SK-N-SH (cell line): ENCODE results near the gene TUBGCP2. TPM values are rescaled to one million over a fixed set of nuclear protein-coding genes. Genes with fewer than 3 reads are reported as not detected.

Experiments
- CTCF ChIA-PET: fragments of 300-600, 350-600 bp; formaldehyde crosslinking; extraction: SDS; loops from one replicate; lab custom pipeline; 2021; lab: Yijun Ruan, JAX
- POLR2A ChIA-PET: fragments of 350-600 bp; sonication (Branson Sonifier 250); formaldehyde crosslinking; extraction: SDS; loops from one replicate; lab custom pipeline; 2020; ENCODE audit warnings: antibody characterized with exemption, inconsistent platforms; lab: Yijun Ruan, JAX
- DNase-seq: peaks from one replicate; pipeline ENCODE4 v3.0.0; 2012
- H2AFZ ChIP-seq: fragments of 200-600 bp; sonication (generic); 2 replicates; pipeline ENCODE4 v1.8.1; 2016; ENCODE audit warnings: antibody characterized with exemption, mild to moderate bottlenecking, low read depth
- H3F3A ChIP-seq: fragments of 200-600 bp; sonication (generic); replicated peaks from 2 replicates; pipeline ENCODE3; 2016; ENCODE audit warnings: antibody characterized with exemption, mild to moderate bottlenecking; ENCODE audit not compliant: insufficient read depth
- H3K27ac ChIP-seq, 2 experiments: fragments of 200-500 bp in 1 of 2; fragments of 200-600 bp in 1 of 2; sonication (Bioruptor generic) in 1 of 2; sonication (generic), shearing (Covaris generic) in 1 of 2; 2 replicates each; pipeline versions ENCODE4 v1.5.1 to v1.6.1; 2014 to 2016; ENCODE audit warnings: low read depth in 2 of 2, inconsistent platforms in 1 of 2, low read length in 1 of 2, mild to moderate bottlenecking in 1 of 2, mixed read lengths in 1 of 2
- H3K27me3 ChIP-seq: fragments of 200-600 bp; sonication (generic), shearing (Covaris generic); 2 replicates; pipeline ENCODE4 v1.6.1; 2016; ENCODE audit warnings: mixed run types; ENCODE audit not compliant: insufficient read depth
- H3K36me3 ChIP-seq, 2 experiments: fragments of 200-500 bp in 1 of 2; fragments of 200-600 bp in 1 of 2; sonication (Bioruptor generic) in 1 of 2; sonication (generic) in 1 of 2; replicated peaks in 1 of 2; 2 replicates each; pipeline versions ENCODE3 to v1.5.1; 2014 to 2016; ENCODE audit warnings: low read length in 1 of 2, mild to moderate bottlenecking in 1 of 2; ENCODE audit not compliant: insufficient read depth in 2 of 2, control insufficient read depth in 1 of 2
- H3K4me1 ChIP-seq, 2 experiments: fragments of 200-500 bp in 1 of 2; fragments of 200-600 bp in 1 of 2; sonication (Bioruptor generic) in 1 of 2; sonication (generic), shearing (Covaris generic) in 1 of 2; 2 replicates each; pipeline versions ENCODE4 v1.5.1 to v1.6.1; 2014 to 2016; ENCODE audit warnings: low read depth in 1 of 2, low read length in 1 of 2, mixed run types in 1 of 2; ENCODE audit not compliant: insufficient read depth in 2 of 2, control insufficient read depth in 1 of 2
- H3K4me2 ChIP-seq: fragments of 200-600 bp; sonication (generic), shearing (Covaris generic); 2 replicates; pipeline ENCODE4 v1.6.1; 2017; ENCODE audit warnings: mixed run types
- H3K4me3 ChIP-seq, 2 experiments: fragments of 200-500 bp in 1 of 2; fragments of 200-600 bp in 1 of 2; sonication (Bioruptor generic) in 1 of 2; sonication (generic), shearing (Covaris generic) in 1 of 2; 2 replicates each; pipeline versions ENCODE4 v1.5.1 to v1.8.1; 2014 to 2016; ENCODE audit warnings: low read depth in 2 of 2, inconsistent platforms in 1 of 2, low read length in 1 of 2, mild to moderate bottlenecking in 1 of 2, mixed read lengths in 1 of 2, moderate library complexity in 1 of 2
- H3K79me2 ChIP-seq: fragments of 200-600 bp; sonication (generic); 2 replicates; pipeline ENCODE4 v1.8.1; 2017; ENCODE audit warnings: mild to moderate bottlenecking; ENCODE audit not compliant: insufficient read depth
- H3K9ac ChIP-seq: fragments of 200-600 bp; sonication (generic); 2 replicates; pipeline ENCODE4 v1.6.1; 2017; ENCODE audit warnings: mixed run types
- H3K9me2 ChIP-seq: fragments of 200-600 bp; sonication (generic); 2 replicates; pipeline ENCODE4 v1.6.1; 2017; ENCODE audit warnings: mixed run types
- H3K9me3 ChIP-seq: fragments of 200-600 bp; sonication (generic); 2 replicates; pipeline ENCODE4 v1.6.1; 2017; ENCODE audit warnings: mixed run types, mild to moderate bottlenecking, moderate library complexity
- H4K20me1 ChIP-seq: fragments of 200-600 bp; sonication (generic); 2 replicates; pipeline ENCODE4 v1.6.1; 2017; ENCODE audit warnings: mild to moderate bottlenecking, mixed run types; ENCODE audit not compliant: insufficient read depth
- EP300 ChIP-seq, 2 experiments: IDR thresholded peaks; 2 replicates each; pipeline versions ENCODE4 v1.4.0 to v1.6.1; 2012; ENCODE audit warnings: borderline replicate concordance in 1 of 2, low read depth in 1 of 2, low read length in 1 of 2
- FOSL2 ChIP-seq: IDR thresholded peaks from 2 replicates; pipeline ENCODE4 v1.4.0; 2012; ENCODE audit warnings: low read depth, mild to moderate bottlenecking, moderate library complexity, borderline replicate concordance
- FOXJ3 ChIP-seq: sonication (generic); formaldehyde crosslinking; IDR thresholded peaks from 2 replicates; pipeline ENCODE4 v1.5.1; 2020; ENCODE audit warnings: mild to moderate bottlenecking, missing genetic modification reagents
- NFIC ChIP-seq: IDR thresholded peaks from 2 replicates; pipeline ENCODE4 v1.4.0; 2012; ENCODE audit warnings: borderline replicate concordance
- NRF1 ChIP-seq: IDR thresholded peaks from 2 replicates; pipeline ENCODE4 v1.6.1; 2012; ENCODE audit warnings: low read depth, mild to moderate bottlenecking, low read length
- POLR2AphosphoS5 ChIP-seq: IDR thresholded peaks from 2 replicates; pipeline ENCODE4 v1.6.1; 2012; ENCODE audit warnings: low read depth, low read length
- RAD21 ChIP-seq: IDR thresholded peaks from 2 replicates; pipeline ENCODE4 v1.6.1; 2012; ENCODE audit warnings: mild to moderate bottlenecking, low read length
- RCOR1 ChIP-seq: fragments of 150-350 bp; IDR thresholded peaks from 2 replicates; pipeline ENCODE4 v1.6.1; 2017; ENCODE audit warnings: antibody characterized with exemption, low read length
- TAF1 ChIP-seq: IDR thresholded peaks from 2 replicates; pipeline ENCODE4 v1.6.1; 2012; ENCODE audit warnings: low read depth, mild to moderate bottlenecking, low read length, moderate library complexity, borderline replicate concordance
- WGBS: methylation state at CpG from one replicate; pipeline ENCODE4 v1.1.6; 2017; ENCODE audit warnings: low lambda C conversion rate; 5-methylcytosine and 5-hydroxymethylcytosine counted together
- polyA plus RNA-seq, 3 experiments: library from polyadenylated mRNA; depleted of rRNA; stranded (reverse); fragments of >200 nt; gene quantifications; 2 replicates each; pipeline ENCODE4 v1.2.3, GENCODE V29; 2012
- TF ChIP-seq, protein P1 (sequence below): fragments of 150-350 bp; IDR thresholded peaks from 2 replicates; pipeline ENCODE4 v1.6.1; 2017; ENCODE audit warnings: antibody characterized with exemption, low read length, low read depth, borderline replicate concordance
- TF ChIP-seq, protein P2 (sequence below): IDR thresholded peaks from 2 replicates; pipeline ENCODE4; 2012
- TF ChIP-seq, protein P3 (sequence below): IDR thresholded peaks from 2 replicates; pipeline ENCODE4 v1.4.0; 2012; ENCODE audit warnings: low read depth, borderline replicate concordance
- TF ChIP-seq, protein P4 (sequence below): IDR thresholded peaks from 2 replicates; pipeline ENCODE4 v1.4.0; 2012; ENCODE audit warnings: low read depth
- TF ChIP-seq, protein P5 (sequence below): fragments of 150-350 bp; IDR thresholded peaks from 2 replicates; pipeline ENCODE4 v1.6.1; 2016; ENCODE audit warnings: mild to moderate bottlenecking, low read depth, low read length

The TUBGCP2 gene
- polyA plus RNA-seq, 1 of the 3 experiments (the other 2 are of a cell fraction), result 49.1 TPM

DNA sequence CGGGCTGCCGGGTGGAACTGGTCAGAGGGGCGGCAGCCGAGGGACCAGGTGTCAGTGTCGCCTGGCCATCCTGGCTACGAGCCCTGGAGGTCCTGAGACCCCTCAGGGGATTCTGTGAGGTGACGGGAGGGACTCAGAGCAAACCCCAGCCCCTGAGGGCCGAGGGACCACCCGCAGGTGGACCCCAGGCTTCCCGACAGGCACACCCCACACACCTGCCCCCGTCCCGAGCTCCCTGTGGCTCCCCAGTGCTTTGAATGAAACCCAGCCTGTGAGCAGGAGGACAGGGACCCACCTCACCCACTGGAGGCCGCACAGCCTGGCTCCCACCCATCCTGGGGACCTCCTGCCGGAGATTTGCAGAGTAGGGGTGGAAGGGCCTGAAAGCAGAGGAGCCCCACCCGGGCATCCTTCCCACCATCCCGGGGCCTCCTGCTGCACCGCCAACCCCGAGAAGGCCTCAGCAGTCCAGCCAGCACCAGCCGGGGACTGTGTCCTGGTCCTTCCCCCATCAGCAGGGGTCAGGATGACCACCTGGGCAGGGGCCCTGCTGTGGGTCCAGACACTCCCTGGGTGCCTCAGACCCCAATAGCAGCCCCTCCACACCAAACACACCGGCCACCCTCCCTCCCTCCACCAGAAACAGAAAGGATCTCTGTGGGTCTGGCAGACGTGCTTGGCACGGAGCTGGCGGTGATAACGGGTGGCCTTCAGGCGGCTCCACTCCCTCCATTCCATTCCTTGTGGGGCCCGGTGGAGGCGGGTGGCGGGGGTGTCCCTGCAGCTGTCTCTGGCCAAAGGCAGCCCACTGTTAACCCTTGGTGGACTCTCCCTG lies 57.1 kb downstream of the TUBGCP2 start:
- Histone ChIP-seq H3F3A (no peaks in the 10 kb centered on the region), H3K36me3 (no peaks in the 10 kb centered on the region), H3K9me2 (no peaks in the 10 kb centered on the region), H3K4me1 (no peaks in the 10 kb centered on the region), H3K27me3 (no peaks in the 10 kb centered on the region), H3K4me3 (no peak overlapping the region), H2AFZ (no peak overlapping the region), H3K79me2 (no peaks in the 10 kb centered on the region), H4K20me1 (no peaks in the 10 kb centered on the region), H3K4me2 (no peak overlapping the region), H3K9ac (no peak overlapping the region), H3K9me3 (no peaks in the 10 kb centered on the region), H3K27ac (no peak overlapping the region)
- TF ChIP-seq NFIC, result no peak
- ChIA-PET POLR2A (no interaction called here), CTCF (no interaction called here)
- no peak for DNase-seq
- WGBS, result 68% methylated on average over 12 of the region's 28 CpGs

DNA sequence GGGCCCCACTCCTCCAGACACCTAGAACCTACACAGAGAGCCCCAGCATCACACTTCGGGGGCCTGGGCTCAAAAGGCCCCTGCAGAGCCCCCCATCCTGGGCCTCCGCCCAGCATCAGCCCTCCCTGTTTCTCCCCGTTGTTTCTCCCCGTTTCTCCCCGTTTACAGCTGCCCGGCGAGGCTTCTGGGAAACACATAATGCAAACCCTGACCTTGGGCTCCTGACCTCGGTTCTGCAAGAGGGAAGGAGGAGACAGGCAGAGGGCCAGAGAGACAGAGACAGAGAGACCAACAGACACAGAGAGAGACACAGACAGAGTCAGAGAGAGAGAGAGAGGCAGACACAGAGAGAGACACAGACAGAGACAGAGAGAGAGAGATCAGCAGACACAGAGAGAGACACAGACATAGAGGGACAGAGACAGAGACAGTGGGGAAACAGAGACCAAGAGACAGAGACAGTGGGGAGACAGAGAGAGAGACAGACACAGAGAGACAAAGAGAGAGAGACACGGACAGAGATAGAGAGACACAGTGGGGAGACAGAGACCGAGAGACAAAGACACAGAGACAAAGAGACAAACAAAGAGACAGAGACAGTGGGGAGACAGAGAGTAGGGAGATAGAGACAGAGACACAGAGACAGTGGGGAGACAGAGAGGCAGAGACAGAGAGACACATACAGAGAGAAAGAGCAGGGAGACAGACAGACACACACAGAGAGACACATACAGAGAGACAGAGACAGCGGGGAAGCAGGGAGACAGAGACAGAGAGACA lies 58.5 kb downstream of the TUBGCP2 start:
- Histone ChIP-seq H3K36me3 (no peaks in the 10 kb centered on the region), H4K20me1 (no peaks in the 10 kb centered on the region), H3K27ac (no peak overlapping the region), H3F3A (no peaks in the 10 kb centered on the region), H3K9ac (no peak overlapping the region), H3K9me3 (no peaks in the 10 kb centered on the region), H2AFZ (no peak overlapping the region), H3K4me1 (no peaks in the 10 kb centered on the region), H3K9me2 (no peaks in the 10 kb centered on the region), H3K79me2 (no peaks in the 10 kb centered on the region), H3K4me3 (no peak overlapping the region), H3K4me2 (no peak overlapping the region), H3K27me3 (no peaks in the 10 kb centered on the region)
- no peak for DNase-seq
- 60% methylated on average over 11 of the region's 11 CpGs for WGBS
- CTCF ChIA-PET, result no interaction called here
- TF ChIP-seq, protein P1, sequence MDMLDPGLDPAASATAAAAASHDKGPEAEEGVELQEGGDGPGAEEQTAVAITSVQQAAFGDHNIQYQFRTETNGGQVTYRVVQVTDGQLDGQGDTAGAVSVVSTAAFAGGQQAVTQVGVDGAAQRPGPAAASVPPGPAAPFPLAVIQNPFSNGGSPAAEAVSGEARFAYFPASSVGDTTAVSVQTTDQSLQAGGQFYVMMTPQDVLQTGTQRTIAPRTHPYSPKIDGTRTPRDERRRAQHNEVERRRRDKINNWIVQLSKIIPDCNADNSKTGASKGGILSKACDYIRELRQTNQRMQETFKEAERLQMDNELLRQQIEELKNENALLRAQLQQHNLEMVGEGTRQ, result no peak
- TF ChIP-seq FOXJ3 (CRISPR knock-in tag), result no peak
- POLR2A ChIA-PET, result no interaction called here

DNA sequence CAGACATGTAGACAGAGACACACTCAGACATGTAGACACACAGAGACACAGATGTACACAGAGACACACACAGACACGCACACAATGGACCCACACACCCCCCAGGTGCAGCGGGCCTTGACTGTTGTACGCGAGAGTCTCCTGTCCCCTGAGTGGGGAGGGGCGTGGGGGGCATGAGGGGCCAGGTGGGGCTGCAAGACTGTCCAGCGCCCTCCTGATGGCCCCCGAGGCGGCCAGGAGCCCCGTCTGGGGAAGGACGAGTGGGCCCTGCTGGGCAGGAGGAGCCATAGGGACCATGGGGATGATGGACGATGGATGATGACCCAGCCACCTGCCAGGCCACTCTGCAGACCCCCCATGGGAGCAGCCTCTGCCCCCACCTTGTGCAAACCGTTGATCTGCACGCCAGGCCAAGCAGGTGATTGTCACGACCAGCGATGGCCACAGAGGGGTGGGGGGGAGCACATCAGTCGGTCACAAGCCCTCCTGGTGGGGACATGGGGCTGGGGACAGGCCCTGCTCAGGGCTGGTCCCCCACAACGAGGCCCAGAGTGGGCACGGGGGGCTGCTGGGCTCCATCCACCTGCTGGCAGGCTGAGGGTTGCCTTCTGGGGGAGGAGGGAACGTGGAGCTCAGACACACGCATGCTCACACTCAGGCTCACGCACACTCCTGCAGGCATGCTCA lies 59.4 kb downstream of the TUBGCP2 start:
- Histone ChIP-seq H4K20me1 (no peaks in the 10 kb centered on the region), H3K9me3 (no peaks in the 10 kb centered on the region), H3K4me3 (no peak overlapping the region), H2AFZ (no peak overlapping the region), H3K9ac (no peak overlapping the region), H3K9me2 (no peaks in the 10 kb centered on the region), H3K4me2 (no peak overlapping the region), H3K27me3 (no peaks in the 10 kb centered on the region), H3K79me2 (no peaks in the 10 kb centered on the region), H3K36me3 (no peaks in the 10 kb centered on the region), H3F3A (no peaks in the 10 kb centered on the region), H3K4me1 (no peaks in the 10 kb centered on the region), H3K27ac (no peak overlapping the region)
- POLR2A ChIA-PET, result no interaction called here
- CTCF ChIA-PET, result no interaction called here
- DNase-seq, result no peak
- WGBS, result 65% methylated on average over 10 of the region's 21 CpGs
- TF ChIP-seq POLR2AphosphoS5 (no peak), NRF1 (no peak), EP300 (IDR thresholded peaks at IDR 0.05; ENCODE audit: borderline replicate concordance in 1 of 2, low read depth in 1 of 2, low read length in 1 of 2) (no peak), RAD21 (no peak), FOSL2 (no peak), NFIC (no peak), RCOR1 (no peak), TAF1 (no peak)
- TF ChIP-seq, protein P2, sequence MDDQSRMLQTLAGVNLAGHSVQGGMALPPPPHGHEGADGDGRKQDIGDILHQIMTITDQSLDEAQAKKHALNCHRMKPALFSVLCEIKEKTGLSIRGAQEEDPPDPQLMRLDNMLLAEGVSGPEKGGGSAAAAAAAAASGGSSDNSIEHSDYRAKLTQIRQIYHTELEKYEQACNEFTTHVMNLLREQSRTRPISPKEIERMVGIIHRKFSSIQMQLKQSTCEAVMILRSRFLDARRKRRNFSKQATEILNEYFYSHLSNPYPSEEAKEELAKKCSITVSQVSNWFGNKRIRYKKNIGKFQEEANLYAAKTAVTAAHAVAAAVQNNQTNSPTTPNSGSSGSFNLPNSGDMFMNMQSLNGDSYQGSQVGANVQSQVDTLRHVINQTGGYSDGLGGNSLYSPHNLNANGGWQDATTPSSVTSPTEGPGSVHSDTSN, result no peak
- TF ChIP-seq, protein P3, sequence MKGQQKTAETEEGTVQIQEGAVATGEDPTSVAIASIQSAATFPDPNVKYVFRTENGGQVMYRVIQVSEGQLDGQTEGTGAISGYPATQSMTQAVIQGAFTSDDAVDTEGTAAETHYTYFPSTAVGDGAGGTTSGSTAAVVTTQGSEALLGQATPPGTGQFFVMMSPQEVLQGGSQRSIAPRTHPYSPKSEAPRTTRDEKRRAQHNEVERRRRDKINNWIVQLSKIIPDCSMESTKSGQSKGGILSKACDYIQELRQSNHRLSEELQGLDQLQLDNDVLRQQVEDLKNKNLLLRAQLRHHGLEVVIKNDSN, result no peak
- TF ChIP-seq, protein P4, sequence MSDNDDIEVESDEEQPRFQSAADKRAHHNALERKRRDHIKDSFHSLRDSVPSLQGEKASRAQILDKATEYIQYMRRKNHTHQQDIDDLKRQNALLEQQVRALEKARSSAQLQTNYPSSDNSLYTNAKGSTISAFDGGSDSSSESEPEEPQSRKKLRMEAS, result no peak
- TF ChIP-seq, protein P5, sequence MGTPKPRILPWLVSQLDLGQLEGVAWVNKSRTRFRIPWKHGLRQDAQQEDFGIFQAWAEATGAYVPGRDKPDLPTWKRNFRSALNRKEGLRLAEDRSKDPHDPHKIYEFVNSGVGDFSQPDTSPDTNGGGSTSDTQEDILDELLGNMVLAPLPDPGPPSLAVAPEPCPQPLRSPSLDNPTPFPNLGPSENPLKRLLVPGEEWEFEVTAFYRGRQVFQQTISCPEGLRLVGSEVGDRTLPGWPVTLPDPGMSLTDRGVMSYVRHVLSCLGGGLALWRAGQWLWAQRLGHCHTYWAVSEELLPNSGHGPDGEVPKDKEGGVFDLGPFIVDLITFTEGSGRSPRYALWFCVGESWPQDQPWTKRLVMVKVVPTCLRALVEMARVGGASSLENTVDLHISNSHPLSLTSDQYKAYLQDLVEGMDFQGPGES, result no peak
